ENCODE measurements around the gene LRMDA.
"Not testable (repeated sequence)": the region's sequence is repeated elsewhere in the genome, so short reads cannot be mapped to it uniquely, and the experiment has no call there.

Gene LRMDA

GRCh38 chr10:75611172-75611992 lies 180.0 kb downstream of the LRMDA start:
- DNase-seq (ENCODE audit: low read depth, low spot score) = no peak

GRCh38 chr10:75611993-75612372 lies 180.6 kb downstream of the LRMDA start:
- no peak for DNase-seq (ENCODE audit: low read depth, low spot score)

- no peak for DNase-seq (ENCODE audit: low read depth, low spot score)
Observed at GRCh38 chr10:75612904-75613684, 181.7 kb downstream of the LRMDA start.

DNA sequence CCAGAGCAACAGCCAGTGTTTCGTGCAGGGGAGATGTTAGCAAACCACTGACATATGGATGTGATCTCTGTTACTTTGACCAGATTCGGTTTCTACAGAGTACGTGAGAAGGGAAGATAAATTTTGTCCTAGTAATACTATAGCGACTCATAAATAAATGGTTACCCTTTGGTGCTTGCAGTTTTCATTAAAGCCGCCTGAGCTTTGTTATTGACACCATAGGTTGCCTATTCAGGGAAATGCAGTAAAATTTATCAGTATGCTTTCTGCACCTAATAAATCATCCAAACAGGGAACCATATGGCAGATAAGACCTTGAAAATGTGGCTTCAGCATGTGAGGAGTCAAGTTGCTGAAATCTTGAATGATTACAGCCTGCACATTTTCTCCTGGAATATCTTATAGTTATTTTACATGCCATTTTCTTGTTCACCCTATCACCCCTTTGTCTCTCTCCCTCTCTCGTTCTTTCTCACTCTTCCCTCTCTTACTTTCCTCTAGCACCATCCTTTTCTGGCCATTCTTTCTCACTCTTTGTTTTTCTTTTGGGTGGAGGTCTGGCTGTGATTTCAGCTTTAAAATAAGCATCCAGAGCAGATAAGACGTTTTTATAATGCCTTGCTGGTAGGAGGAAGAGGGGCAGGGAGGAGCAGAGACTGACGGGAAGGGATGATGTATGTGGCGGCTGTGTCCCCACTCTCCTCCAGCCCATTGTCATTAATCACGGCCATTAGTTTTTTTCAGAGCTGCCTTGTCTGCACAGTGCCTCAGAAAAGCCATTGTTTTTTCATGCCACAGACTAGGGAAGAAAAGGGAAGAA lies 182.5 kb downstream of the LRMDA start:
- DNase-seq (ENCODE audit: low read depth, low spot score) = no peak

GRCh38 chr10:75616076-75616475 lies 184.7 kb downstream of the LRMDA start:
- DNase-seq (ENCODE audit: low read depth, low spot score) = no peak

DNA sequence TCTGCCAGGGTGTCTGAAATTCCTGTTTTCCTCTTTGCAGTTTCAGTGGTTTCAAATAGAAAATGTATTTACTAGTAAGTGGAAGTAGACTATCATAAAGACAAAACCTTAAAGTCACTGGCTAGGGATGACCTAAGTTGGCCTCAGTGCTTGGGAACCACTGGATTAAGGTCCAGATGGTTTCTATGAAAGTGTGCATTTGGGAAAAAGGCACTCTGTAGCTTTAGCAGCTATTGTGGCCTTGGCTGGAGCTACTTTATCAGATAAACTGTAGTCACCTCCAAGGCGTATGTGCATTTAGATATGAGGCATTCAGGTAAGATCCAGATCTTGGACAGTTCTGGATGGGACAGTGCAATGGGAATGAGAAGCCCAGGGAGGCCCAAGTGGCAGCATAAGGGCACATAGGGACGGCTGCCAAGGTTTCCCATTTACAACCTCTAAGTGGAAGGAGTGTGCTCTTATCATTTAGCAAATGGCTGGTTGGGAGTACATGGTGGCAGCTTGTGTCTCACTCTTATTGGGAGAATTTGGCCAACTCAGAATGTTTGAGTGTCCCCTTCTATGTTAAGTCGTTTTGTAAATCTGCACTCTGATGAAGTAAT lies 185.6 kb downstream of the LRMDA start:
- DNase-seq (ENCODE audit: low read depth, low spot score) = no peak

GRCh38 chr10:75617485-75618155 lies 186.2 kb downstream of the LRMDA start:
- no peak for DNase-seq (ENCODE audit: low read depth, low spot score)

DNA sequence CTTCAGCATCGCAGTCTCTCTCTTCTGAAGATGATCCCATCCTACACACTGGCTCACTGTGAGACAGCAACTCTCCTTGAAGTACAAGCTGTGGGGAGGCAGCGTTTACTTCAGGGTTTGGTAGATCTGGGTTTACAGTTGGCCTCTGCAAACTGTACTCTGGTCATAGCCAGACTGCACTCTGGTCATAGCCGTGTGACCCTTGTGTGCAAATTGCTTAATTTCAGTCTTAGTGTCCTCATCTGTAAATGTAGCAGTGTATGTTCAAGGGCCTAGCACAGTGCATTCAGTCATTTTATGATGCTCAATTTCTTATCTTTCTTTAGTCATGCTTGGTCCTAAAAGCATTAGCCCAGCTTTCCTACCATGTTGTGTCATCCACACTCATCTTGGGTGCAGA lies 188.2 kb downstream of the LRMDA start:
- DNase-seq (ENCODE audit: low read depth, low spot score) = no peak

GRCh38 chr10:75620356-75620755 lies 188.9 kb downstream of the LRMDA start:
- no peak for DNase-seq (ENCODE audit: low read depth, low spot score)

- not testable (repeated sequence) for DNase-seq (ENCODE audit: low read depth, low spot score)
Observed at GRCh38 chr10:75621003-75621402, 189.6 kb downstream of the LRMDA start.

DNA sequence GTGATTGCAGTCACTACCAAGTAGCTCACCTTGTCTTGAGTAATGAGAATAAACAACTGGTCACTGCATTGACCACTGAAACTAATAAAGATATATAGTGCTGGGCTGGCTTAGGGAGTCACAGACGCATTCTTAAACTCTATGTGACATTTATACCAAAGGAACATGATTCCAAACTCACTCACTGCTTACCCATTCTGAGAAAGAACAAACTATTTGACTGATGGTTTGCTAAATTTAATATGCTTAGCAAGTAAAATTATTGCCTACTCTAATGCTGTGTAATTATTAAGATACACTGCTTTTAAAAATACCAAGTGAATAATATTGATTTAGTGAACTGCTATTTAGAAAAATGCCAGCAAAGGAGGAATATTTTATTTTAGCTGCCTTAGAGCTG lies 191.1 kb downstream of the LRMDA start:
- no peak for DNase-seq (ENCODE audit: low read depth, low spot score)

- DNase-seq (ENCODE audit: low read depth, low spot score) = no peak
Observed at GRCh38 chr10:75623310-75624093, 192.1 kb downstream of the LRMDA start.

DNA sequence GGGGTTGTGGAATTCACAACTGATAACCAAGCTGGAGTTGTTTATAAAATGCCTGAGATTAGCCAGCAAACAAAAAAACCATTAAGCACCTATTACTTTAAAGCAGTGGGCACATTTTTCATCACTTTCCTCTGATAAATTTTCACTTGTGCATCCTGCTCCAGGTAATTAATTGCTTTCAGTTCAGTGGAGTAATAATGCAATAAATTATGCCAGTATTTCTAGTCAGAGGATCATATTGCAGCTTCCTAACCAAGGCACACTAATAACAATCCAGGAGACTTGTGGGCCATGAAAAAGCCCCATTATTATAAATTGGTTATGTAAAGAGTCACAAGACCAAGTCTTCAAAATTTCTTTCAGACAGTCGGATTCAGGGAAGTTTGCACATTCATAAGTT lies 193.2 kb downstream of the LRMDA start:
- no peak for DNase-seq (ENCODE audit: low read depth, low spot score)

DNA sequence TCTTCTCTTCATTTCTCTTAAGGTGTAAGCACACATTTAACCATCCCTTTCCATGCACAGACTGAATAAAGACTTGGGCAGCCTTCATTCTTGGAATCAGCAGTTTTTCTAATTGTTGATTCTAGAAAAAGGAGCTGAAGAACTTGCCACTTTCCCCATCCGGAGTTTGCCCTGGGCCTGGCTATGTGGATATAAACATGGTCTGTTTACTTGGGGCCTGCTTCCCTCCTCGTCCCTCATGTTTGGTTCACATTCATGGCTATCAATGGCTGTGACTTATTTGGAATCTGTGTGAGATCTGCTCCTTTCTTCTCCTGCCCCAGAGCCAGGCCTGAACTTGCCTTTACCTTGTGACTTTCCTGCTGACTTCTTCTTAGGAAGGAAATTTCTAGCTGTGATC lies 199.3 kb downstream of the LRMDA start:
- DNase-seq (ENCODE audit: low read depth, low spot score) = no peak

DNA sequence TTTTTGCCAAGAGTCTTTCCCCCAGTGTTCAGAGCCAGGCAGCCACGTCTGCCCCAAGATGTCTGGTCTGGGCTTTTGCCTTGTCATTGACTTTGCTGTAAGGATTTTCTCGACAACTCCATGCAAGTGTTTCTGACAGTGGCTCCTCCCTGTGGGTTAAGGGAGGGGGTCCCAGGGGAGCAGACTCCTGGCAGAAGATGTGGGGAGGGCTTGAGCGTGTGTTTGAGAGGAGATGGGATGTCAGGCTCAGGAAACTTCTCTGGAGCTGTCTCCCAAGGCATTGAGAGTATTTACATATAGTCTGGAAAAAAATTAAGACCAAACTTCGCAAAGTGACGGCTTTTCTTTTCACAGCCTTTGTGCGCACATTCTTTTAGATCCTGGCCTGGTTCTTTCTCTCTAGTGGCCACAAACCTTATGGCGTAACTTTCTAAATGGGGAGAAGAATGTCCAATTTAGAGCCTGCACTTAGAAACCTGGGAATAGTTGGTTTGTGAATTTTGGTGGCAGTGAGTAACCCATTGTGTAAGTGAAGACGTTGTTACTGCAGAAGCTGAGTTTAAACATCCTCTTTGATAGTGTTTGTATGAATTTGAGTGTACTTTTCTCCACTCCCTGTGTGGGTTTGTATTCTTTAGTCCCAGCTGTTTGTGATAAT lies 201.5 kb downstream of the LRMDA start:
- DNase-seq (ENCODE audit: low read depth, low spot score) = no peak

DNA sequence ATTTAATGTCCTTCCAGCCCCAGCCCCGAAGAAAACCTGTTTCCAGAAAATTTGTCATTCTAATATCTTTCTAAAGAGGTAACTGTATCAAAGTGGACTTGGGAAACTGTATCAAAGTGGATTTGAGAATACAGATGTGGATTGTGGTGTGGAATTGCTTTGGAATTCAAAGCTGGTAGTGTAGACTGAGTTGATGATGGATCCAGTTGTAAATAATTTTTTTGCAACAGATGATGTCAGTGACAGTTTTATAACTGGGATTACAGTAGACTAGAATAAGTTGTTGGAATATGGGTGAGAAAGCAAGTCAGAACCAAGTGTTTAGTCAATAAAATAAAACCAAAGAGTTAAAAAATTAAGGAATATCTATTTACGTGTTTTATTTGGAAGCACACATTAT lies 202.1 kb downstream of the LRMDA start:
- DNase-seq (ENCODE audit: low read depth, low spot score) = no peak

DNA sequence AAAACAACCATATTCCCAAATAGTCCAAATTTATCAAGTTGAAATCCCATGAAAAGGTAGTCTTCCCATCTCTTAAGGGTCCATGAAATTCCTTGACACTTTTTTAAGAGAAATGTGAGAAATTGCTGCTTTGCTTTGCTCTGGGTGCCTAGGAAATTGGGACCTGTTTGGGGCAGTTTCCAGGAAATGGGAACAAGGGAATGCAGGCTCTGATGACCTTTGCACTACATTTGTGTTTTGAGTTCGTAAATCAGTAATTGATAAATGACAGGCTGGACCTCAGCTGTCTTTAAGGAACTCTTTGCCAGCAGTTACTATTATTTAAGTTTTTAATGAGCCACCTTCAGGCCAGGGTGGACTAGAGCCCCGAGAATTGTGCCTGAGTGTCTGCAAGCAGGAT lies 203.5 kb downstream of the LRMDA start:
- DNase-seq (ENCODE audit: low read depth, low spot score) = no peak

DNA sequence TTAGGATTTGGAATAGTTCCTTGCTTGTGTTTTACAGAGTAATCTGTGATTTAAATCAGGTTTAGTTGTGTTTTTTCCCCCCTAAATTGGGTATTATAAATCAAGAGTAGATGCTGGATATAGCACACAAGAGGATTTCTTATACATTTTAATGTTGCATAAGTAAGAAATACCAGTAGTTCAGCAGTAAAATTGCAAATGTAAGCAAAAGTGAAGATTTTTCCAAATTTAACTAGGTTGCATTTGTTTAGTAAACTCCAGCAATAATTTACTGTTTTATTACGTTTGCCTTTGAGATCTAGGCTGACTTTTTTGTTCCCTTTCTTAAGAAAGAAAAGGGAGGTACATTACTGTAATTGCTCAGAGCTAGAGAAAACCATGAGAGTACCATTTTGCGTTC lies 207.3 kb downstream of the LRMDA start:
- DNase-seq (ENCODE audit: low read depth, low spot score) = no peak

GRCh38 chr10:75639736-75640135 lies 208.3 kb downstream of the LRMDA start:
- no peak for DNase-seq (ENCODE audit: low read depth, low spot score)

GRCh38 chr10:75640381-75640780 lies 209.0 kb downstream of the LRMDA start:
- no peak for DNase-seq (ENCODE audit: low read depth, low spot score)

Measured in brain pericyte (primary cell).